Fibroblast of the conjunctiva (primary cell): Measurements from ENCODE around the gene GPR32.
"Not testable (repeated sequence)": the region's sequence is repeated elsewhere in the genome, so short reads cannot be mapped to it uniquely, and the experiment has no call there.

ENCODE experiments used
- DNase-seq: peaks from one replicate; pipeline ENCODE4 v3.0.0-alpha.2; 2010; ENCODE audit warnings: low read depth

The GPR32 gene

DNA sequence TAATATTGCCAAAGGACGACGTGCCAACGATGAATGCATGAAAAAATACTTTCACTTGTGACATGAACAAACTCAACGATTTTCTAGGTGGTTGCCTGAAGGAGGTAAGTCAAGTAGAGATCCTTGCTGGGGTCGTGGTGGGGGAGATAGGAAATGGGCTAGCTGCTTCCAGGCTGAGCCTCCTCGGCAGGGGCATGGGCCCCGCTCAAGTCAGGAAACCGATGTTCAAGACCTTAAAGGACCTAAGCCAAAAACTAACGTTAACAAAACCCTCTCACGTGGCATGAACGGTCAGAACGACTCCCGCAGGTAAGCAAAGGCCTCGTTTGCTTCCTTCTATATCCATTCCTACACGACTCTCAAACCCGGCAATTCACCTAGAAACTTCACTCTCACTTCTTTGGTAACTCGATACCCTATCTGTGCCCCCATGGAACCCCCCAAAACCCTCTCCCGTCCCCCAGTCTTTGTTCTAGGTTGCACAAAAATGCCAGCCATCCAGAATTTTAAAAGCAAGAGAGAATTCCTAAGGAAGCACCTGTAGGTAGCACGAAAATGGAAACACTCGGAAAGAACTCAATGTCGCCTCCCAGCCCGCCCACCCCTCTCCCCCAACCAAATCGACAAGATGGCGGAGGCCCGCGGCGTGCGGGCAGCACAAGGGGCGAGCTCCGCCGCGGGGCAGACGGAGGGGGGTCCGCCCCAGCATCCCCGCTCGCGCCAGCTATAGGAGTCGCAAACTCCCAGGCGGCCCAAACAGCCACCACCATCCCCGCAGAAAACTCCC lies 33.6 kb downstream of the GPR32 start:
- no peak for DNase-seq

DNA sequence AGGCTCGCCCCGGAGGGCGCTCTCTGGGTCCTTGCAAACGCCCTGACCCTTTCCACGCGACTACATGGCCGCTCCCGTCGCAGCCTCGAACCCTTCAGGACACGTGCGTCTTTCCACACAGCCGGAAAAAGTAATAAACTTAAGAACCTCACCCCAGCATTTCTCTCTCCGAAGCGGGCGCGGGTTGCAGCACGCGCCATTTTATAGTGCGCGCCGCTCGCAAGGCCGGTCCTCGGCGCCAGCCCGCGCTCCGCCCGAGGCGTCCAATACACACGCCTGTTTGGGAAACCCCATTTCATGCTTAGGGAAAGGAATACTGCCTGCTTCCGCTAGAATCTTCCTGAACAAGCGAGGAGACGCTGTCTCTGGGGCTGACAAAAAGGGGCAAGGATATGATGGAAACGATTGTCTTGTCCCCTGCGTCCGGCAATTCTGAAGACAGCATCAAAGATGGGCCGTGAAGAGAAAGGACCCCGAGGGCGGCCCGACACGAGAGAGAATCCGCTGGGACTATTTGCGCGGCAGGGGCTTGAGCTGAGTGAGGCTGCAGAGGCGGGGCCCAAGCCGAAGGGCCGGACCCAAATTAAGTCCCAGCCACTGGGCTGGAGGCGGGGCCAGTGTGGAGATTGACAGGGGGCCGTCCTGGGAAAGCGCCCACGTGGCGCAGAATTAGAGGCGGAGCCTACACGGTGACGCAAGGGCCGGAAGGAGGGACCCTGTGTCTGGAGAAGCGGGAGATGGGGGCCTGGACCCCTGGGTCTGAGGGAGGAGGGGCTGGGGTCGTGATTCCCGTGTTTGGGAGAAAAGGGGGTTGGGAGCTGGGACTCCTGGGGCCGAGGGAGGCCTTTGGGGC lies 34.4 kb downstream of the GPR32 start:
- peak; percentile 97 for DNase-seq

DNA sequence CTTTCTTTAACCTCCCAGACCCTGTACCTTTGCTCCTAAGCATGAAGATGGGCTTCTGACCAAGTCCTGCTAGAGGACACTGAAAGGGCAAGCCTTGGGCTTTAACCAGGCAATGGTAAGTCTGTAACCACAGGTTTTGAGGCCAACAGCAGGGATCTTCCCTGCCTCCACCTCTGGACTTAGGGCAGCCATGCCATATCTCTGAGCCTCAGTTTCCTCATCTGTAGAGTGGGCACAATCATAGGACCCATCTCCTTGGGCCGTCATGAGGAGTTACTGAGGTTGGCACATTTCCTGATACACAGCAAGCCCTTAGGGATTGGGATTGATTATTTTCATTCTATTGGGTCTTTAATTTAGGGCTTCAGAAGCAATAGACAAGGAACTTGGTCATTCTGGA lies 38.6 kb downstream of the GPR32 start:
- no peak for DNase-seq

DNA sequence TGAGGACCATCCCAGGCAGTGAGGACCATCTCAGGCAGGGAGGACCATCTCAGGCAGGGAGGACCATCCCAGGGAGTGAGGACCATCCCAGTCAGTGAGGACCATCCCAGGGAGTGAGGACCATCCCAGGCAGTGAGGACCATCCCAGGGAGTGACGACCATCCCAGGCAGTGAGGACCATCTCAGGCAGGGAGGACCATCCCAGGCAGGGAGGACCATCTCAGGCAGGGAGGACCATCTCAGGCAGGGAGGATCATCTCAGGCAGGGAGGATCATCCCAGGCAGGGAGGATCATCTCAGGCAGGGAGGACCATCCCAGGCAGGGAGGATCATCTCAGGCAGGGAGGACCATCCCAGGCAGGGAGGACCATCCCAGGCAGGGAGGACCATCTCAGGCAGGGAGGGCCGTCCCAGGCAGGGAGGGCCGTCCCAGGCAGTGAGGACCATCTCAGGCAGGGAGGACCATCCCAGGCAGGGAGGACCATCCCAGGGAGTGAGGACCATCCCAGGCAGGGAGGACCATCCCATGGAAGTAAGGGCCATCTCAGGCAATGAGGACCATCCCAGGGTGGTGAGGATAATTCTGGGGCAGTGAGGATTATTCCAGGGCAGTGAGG lies 41.5 kb downstream of the GPR32 start:
- not testable (repeated sequence) for DNase-seq

DNA sequence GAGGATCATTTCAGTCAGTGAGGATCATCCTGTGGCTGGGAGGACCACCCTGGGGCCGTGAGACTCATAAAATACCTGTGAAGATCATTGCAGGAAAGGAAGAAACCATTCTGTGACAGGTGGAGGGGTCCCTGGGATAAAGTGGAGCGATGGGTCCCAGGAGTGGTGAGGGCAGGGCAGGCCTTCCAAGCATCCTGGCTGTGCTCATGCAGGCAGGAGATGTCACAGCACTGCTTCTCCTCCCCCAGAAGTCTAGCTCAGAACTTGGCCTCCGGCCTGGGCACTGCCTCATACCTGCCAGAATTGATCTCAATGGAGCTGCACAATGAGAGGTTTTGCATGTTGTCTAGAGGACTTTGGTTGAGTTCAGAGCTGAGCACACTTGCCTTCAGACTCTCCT lies 42.2 kb downstream of the GPR32 start:
- DNase-seq, result no peak

DNA sequence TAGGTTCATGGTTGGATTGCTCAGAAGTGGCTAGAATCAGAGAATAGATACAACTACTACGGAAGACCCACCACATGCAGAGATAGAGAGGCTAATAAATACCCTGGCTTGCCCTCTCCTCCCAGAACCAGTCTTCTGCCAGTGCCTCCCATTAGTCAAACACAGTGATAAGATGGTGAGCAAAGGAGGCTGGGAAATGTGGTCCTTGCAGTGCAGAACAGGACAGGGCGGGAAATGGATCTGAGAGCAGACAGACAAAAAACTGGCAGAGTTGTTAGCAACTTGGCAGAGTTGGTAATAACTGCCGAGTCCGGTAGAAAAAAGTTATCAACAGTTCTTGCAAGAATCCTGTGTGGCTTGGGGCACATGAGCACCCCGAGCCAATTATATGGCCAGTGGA lies 44.6 kb downstream of the GPR32 start:
- DNase-seq, result no peak

DNA sequence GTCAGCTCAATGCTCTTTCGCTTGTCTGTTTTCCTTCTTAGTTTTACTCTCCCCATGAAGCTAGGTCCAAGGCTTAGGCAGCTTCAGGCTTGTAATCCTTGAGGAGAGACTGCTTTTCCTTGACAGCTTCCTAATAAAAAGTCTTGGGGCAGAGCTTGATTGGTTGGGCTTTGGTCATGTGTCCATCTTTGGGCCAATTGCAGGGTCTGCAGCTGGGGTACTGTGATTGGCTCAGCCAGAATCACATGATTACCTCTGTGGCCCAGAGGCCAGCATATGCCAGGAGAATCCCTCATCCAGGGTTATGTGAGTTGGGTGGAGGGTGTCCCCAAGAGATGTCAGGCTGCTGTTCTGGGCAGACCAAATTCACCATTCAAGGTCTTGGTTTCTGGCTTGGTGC lies 45.2 kb downstream of the GPR32 start:
- DNase-seq, result no peak

DNA sequence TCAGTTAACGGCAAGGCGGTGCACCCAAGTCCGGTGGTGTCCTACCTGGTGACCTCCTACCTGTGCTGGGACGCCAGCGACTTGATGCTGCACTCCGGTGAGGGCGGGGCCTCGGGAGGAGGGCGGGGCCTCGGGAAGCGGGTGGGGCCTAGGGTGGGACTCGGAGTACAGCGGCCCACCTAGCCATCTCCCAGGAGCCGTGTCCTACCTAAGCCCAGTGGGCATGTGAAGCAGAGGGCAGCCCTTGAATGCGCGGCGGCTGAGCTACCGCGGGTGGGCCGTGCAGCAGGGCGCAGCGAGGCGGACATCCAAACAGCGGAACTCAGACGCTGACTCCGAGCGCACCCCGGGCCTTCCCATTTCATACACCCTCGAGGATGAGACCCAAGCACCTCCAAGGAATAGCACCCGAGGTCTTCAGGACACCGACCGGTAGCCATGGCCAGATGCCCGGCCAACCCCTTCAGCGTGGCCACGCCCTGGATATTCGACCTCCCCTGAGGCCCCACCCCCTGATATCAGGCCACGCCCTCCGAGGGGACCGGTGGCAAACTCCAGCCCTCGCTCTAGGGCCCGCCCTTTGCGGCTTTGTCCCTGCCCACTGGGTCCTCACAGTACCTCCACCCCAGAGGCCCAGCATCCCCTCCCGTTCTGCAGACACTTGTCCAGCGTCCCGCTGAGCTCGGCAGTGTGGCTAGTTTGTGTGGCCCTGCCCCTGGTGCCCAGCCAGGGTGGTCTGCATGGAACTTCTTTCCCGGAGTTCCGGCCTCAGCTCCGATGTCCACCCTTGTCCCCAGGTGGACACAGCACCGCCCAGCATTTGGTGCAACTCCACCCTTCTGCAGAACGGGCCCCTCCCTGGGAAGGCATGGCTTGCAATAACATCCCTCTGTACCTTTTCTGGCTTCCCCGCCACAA lies 47.9 kb downstream of the GPR32 start:
- DNase-seq, result no peak

DNA sequence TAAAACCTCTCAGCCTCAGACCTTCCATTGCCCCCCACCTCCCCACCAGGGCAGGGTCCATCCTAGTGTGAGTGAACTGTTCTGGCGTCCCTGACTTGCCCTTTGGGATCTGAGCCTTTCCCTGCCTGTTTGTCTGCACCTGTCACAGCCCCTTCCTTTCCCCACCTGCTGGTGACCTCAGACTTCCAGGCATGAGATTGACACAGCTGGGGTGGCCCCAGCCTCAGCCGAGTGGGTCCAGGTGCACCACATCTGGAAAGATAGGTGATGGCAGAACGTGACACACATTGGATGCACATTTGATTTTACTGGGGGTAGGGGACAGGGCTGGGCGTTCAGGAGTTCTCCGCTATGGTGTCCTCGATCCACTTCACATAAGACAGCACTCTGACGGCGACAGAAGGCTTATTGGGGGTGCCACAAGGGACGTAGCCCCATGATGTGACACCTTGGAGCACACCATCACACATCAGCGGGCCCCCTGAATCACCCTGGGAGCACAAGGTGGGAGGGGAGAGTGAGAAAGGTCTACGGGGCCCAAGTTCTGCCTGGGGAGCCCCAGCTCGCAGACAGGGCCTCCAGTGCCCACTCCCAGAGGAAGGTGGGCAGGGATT lies 48.7 kb downstream of the GPR32 start:
- DNase-seq, result no peak

DNA sequence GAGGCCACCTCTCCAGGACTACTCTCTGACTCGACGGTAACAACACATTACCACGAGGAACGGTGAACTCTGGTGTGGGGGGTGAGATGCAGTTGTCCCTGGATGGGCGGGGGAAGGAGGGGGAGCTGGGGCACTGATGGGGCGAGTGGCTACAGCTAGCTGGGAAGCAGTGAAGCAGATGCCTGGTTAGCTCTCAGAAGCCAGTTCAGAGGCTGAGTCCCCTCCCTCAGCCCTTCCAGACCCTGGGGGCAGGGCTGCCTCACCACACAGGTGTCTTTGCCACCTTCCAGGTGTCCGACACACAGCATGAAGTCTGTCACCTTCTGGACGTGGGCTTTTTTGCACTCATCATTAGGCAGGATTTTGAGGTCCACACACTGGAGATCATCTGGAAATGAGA lies 49.4 kb downstream of the GPR32 start:
- no peak for DNase-seq

DNA sequence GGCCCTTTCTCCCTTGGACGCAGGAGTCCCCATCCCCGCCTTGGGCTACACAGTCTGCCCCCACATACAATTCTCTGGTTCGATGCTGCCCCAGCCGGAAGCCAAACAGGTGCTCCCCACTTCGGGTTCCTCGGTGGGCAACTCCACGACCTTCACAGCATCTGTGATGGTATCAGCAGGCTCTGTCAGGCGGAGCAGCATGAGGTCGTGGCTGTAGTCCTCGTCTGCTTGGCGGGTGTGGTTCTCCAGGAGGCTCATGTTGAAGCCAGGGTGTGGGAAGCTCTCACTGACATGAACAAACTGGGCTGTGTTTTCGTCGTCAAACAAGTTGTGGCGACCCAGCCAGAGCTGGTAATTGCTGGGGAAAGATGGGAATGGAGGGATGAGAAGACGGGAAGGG lies 49.8 kb downstream of the GPR32 start:
- no peak for DNase-seq

DNA sequence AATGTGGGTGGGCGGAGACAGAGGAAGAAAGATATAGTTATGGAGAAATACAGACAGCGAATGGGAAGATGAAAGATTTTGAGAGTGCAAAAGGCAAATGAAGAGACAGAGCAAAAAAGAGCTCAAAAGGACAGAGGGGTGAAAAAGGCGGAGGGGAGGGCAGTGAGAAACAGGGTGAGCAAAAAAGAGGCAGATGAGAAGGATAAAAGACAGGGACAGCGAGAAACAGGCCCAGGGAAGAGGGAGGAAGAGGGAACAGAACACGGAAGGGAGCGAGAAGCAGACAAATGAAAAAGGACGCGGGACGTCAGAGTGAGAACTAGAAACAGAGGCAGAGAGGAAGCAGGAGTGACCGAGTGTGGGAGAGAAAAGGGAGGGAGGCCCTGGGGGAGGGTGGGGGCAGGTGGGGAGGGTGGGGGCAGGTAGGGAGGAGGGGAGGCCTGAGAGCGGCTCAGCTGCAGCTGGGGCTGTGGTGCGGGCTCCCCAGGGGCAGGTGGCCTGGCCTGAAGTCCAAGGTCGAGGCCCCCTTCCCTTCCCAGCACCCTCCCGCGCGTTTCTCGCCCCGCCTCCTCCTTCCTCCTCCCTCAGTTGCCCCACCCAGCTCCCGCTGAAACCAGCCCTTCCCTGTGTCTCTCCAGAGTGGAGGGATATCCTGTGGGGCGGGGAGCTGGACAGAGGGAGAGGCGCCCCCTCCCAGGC lies 50.4 kb downstream of the GPR32 start:
- no peak for DNase-seq

DNA sequence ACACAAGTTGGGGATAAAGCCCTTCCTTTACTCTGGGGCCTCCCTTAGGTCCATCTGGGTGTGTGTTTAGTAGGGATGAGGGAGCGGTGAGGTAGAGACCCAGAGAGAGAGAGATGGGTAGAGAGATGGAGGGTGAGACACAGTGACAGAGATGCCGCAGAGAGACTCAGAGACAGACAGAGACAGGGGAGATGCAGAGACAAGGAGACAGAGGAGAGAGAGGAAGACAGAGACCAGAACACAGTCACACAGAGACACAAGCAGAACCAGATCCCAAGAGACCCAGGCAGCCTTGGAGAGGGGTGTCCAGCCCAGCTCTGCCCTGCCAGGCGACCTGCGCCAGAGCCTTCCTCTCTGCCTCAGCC lies 51.0 kb downstream of the GPR32 start:
- no peak for DNase-seq
